Measurements from ENCODE around the gene THSD8.

DNA sequence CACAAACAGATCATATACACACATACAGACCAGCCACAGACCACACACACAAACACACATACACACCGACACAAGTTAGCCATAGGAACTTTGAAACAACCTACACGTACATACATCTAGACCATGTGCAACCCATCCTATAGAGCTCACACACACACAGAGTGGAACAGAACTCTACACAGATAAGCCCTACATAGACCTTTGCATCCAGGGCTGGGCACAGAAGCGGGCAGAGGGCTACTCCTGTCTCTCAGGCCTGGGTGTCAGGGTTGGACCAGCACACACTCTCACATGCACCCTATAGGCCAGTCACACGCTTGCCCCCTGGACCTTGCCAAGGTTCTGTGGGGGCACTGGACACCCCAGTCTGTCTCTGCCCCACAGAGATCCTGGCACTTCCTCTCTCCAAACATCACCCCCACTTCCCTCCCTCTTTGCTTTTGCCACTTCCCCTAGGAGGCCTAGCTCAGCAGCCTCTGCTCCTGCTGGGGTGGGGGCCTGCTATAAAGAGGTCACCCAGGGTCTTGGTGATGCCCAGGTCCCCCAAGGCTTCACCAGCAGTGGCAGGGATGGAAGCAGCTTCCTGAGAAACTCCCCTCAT is 16.3 kb upstream of the THSD8 start:
- no peak for TF ChIP-seq SUZ12 (IDR thresholded peaks at IDR 0.05; ENCODE audit: extremely low read depth, insufficient read depth, insufficient read length)
- no peak for TF ChIP-seq YY1 (IDR thresholded peaks at IDR 0.05; ENCODE audit: insufficient read depth, insufficient read length)
